PFSK-1 (cell line): ENCODE data around the gene KIAA2012.

ENCODE experiments used
- FOXP2 ChIP-seq: optimal IDR thresholded peaks from 2 replicates; pipeline ENCODE3; 2011; ENCODE audit warnings: borderline replicate concordance, control low read depth, inconsistent platforms; ENCODE audit not compliant: insufficient read depth; ENCODE audit errors: extremely low read length, extremely low read depth
- POLR2AphosphoS5 ChIP-seq: IDR thresholded peaks from 2 replicates; pipeline ENCODE4 v1.6.1; 2012; ENCODE audit warnings: low read depth, mild to moderate bottlenecking, control low read depth, low read length, moderate library complexity
- SIN3A ChIP-seq: IDR thresholded peaks from 2 replicates; pipeline ENCODE4 v1.6.1; 2012; ENCODE audit warnings: mild to moderate bottlenecking, low read length, moderate library complexity, borderline replicate concordance; ENCODE audit not compliant: insufficient read depth
- TAF1 ChIP-seq: IDR thresholded peaks from 2 replicates; pipeline ENCODE4 v1.6.1; 2012; ENCODE audit warnings: low read length, control low read depth, borderline replicate concordance; ENCODE audit not compliant: insufficient read depth
- TF ChIP-seq, protein P1 (sequence below), 2 experiments: IDR thresholded peaks; 2 replicates each; pipeline versions ENCODE4 v1.6.1 to v1.8.0; 2011 to 2012; ENCODE audit warnings: low read depth in 2 of 2, low read length in 2 of 2, control low read depth in 1 of 2, inconsistent platforms in 1 of 2, mild to moderate bottlenecking in 1 of 2, moderate library complexity in 1 of 2; ENCODE audit not compliant: insufficient read depth in 1 of 2

DNA sequence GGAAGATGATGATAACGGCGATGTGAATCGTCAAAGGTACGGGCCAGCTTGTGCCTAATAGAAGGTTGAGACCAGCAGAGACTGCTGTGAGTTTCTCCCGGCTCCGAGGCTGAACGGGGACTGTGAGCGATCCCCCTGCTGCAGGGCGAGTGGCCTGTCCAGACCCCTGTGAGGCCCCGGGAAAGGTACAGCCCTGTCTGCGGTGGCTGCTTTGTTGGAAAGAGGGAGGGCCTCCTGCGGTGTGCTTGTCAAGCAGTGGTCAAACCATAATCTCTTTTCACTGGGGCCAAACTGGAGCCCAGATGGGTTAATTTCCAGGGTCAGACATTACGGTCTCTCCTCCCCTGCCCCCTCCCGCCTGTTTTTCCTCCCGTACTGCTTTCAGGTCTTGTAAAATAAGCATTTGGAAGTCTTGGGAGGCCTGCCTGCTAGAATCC lies 36.4 kb upstream of the KIAA2012 start:
- TF ChIP-seq POLR2AphosphoS5 = no peak
- TF ChIP-seq, protein P1, sequence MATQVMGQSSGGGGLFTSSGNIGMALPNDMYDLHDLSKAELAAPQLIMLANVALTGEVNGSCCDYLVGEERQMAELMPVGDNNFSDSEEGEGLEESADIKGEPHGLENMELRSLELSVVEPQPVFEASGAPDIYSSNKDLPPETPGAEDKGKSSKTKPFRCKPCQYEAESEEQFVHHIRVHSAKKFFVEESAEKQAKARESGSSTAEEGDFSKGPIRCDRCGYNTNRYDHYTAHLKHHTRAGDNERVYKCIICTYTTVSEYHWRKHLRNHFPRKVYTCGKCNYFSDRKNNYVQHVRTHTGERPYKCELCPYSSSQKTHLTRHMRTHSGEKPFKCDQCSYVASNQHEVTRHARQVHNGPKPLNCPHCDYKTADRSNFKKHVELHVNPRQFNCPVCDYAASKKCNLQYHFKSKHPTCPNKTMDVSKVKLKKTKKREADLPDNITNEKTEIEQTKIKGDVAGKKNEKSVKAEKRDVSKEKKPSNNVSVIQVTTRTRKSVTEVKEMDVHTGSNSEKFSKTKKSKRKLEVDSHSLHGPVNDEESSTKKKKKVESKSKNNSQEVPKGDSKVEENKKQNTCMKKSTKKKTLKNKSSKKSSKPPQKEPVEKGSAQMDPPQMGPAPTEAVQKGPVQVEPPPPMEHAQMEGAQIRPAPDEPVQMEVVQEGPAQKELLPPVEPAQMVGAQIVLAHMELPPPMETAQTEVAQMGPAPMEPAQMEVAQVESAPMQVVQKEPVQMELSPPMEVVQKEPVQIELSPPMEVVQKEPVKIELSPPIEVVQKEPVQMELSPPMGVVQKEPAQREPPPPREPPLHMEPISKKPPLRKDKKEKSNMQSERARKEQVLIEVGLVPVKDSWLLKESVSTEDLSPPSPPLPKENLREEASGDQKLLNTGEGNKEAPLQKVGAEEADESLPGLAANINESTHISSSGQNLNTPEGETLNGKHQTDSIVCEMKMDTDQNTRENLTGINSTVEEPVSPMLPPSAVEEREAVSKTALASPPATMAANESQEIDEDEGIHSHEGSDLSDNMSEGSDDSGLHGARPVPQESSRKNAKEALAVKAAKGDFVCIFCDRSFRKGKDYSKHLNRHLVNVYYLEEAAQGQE (IDR thresholded peaks at IDR 0.05; ENCODE audit: insufficient read depth in 1 of 2, low read depth in 2 of 2, low read length in 2 of 2) = no peak
- no peak for TF ChIP-seq FOXP2
- no peak for TF ChIP-seq SIN3A
- no peak for TF ChIP-seq TAF1
